GM19463 (cell line): Measurements from ENCODE around the gene LGALS9.

Experiments used
- ATAC-seq: cut with Tn5 transposase; IDR thresholded peaks from one replicate; pipeline ENCODE4 v1.9.1; 2021; ENCODE audit warnings: mild to moderate bottlenecking, moderate library complexity; ENCODE audit not compliant: unreplicated experiment

The LGALS9 gene

GRCh38 chr17:27630607-27631410 is at the start of gene LGALS9:
Gene LGALS9, plus strand, starts transcription at chr17:27631188. Its CDS starts 78 bp downstream, at chr17:27631266.
- ATAC-seq = peak; percentile 62

- ATAC-seq = no peak
Measured at GRCh38 chr17:27582696-27583095, 48.3 kb upstream of the LGALS9 start.

GRCh38 chr17:27585153-27585681 is 45.8 kb upstream of the LGALS9 start:
- peak; percentile 65 for ATAC-seq

DNA sequence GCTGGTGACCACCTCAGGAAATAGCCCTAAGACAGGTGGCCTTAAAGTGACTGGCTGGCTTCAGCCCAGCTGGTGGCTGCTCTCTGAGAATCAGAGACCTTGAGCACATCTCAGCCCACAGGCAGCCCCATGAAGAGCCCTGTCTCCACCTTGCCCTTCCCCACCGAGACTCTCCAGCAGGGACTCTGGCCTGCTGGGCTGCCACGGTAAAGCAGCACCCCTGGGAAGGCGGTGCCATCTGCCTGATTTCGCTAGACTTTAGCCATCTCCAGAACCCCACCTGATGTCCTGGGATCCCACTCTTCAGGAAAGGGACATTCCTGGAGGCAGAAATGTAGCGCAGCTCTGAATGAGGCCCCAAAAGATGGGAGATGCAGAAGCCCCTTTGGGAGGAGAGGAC is 45.2 kb upstream of the LGALS9 start:
- ATAC-seq = no peak

GRCh38 chr17:27586203-27586721 is 44.7 kb upstream of the LGALS9 start:
- ATAC-seq = no peak

DNA sequence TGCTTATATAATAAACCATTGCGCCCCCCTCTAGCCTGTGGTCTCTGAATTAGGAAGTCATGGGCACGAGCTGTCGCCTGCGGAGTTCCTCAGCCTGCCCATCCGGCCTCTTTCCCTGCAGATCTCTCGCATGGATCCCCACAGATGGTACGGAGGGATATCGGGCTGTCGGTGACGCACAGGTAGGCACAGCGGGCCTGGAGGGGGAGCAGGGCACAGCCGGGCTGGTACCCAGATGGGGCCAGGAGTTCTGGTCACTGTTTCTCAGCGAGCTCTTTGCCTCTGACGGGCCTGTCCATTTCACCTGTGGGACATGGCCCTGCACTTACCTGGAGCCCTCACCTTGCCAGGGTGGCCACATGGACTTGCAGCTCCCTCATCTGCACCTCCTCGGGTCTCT is 42.6 kb upstream of the LGALS9 start:
- ATAC-seq = no peak

GRCh38 chr17:27590864-27591263 is 40.1 kb upstream of the LGALS9 start:
- ATAC-seq = no peak

- no peak for ATAC-seq
Measured at GRCh38 chr17:27591986-27592385, 39.0 kb upstream of the LGALS9 start.

- no peak for ATAC-seq
Measured at GRCh38 chr17:27593232-27593856, 37.6 kb upstream of the LGALS9 start.

GRCh38 chr17:27593857-27594255 is 37.1 kb upstream of the LGALS9 start:
- no peak for ATAC-seq

DNA sequence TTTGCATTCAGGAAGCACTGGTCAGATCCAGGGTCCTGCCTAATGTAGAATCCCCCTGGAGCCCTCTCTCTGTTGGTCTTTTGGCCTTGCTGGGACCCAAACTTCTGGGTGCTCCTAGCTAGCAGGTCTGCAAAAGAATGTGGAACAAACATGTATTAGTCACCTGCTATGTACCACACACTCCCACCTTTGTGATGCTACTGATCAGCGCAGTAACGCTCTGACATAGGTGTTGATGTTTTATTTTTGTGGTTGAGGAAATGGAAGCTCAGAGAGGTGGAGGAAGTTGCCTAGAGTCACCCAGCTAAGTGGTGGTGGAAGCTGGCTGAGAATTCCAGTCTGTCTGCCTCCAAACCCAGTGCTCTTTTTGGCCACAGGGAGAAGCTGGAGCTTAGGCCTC is 35.8 kb upstream of the LGALS9 start:
- ATAC-seq = no peak

GRCh38 chr17:27596096-27596495 is 34.9 kb upstream of the LGALS9 start:
- ATAC-seq = no peak

GRCh38 chr17:27596566-27597187 is 34.3 kb upstream of the LGALS9 start:
- ATAC-seq = no peak

DNA sequence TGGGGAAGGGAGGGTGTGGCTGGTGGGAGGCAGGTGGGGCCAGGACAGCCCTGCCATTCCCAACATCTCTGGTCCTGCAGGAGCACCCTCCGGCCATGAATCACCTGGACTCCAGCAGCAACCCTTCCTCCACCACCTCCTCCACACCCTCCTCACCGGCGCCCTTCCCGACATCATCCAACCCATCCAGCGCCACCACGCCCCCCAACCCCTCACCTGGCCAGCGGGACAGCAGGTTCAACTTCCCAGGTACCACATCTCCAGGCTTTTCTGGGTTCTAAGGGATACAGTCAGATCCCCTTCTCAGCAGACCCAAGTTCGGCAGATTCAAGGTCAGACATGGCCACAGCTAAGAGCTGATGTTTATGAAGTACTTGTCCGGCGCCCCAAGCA is 33.8 kb upstream of the LGALS9 start:
- no peak for ATAC-seq

GRCh38 chr17:27597783-27598320 is 33.1 kb upstream of the LGALS9 start:
- ATAC-seq = no peak

DNA sequence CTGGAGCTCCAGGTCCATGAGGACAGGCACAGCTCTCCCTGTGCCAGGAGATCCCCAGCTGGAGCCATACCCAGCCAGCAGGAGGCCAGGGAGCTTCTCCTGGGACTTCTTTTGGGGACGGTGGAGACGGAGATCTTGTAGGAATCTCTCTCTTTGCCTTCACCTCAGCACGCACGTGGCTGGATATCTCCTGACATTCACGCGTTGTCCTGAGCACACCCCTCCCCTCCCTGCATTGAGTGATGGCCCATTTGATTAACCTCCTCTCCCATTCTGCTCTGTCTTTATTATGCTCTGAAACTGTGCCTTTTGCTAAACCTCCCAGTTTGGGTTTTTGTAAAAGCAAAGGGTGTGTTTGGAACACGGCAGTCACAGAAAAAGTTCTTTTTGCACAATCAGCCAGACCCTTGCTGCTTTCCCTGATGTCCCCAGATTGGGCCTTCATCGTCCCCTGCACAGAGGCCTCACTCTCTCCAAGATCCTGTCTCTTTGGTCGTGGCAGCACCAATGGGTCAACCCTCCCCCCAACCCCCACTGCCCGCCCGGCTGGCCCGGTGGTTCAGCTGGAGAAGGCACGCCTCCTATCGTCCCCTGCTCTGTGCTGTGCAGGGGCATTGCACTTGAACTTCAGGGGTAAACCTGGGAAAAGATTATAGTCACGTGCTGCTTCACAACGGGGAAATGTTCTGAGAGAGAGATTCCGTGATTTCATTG is 32.5 kb upstream of the LGALS9 start:
- no peak for ATAC-seq

GRCh38 chr17:27600471-27600870 is 30.5 kb upstream of the LGALS9 start:
- no peak for ATAC-seq

DNA sequence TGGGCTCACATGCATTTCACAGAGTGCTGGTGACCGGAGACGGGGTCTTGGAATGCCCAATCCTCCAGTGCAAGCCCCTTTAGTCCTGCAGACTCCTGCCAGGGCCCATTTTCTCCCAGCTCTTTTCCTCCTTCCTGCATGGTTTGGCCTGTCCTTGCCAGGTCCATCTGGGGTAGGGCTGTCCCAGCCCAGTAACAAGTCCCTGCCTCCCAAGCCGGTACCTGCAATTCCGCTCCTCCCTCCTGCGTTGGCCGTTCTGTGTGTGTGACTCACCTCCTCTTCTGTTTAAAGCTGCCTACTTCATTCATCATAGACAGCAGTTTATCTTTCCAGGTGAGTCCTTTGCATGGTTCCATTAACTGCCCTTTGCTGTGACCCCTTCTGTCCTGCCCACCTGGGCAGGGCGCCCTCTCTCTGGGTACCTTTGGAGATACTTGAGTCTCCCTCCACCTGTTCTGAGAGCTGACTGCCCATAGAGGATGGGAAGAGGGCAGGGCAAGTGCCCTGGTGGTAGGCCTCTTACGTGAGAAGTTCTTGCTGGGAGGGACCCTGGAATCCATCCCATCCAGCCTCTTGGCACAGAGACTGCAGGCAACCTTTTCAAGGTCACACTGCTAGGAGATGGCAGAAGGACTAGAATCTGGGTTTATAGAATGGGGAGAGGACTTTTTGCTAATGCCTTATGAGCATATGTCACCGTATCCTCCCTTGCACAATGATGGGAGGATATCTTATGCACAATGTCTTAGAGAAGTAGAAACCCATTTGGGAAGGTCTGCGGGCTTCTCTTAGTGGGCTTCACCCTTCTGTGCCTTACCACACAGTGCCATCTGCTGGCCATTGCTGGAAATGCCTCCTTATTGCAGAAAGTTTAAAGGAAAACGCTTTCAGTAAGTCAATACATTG is 29.7 kb upstream of the LGALS9 start:
- ATAC-seq = no peak

GRCh38 chr17:27601975-27602302 is 29.0 kb upstream of the LGALS9 start:
- no peak for ATAC-seq
